Thyroid gland (tissue), 4 donors: ENCODE measurements around the gene ACIN1.

Source experiments
- CTCF ChIP-seq, 6 experiments: fragments of 200-600 bp in 3 of 6; fragments of 450-650 bp in 3 of 6; sonication (generic) in 3 of 6; IDR thresholded peaks; one replicate each; pipeline ENCODE4 v1.5.1; 2016 to 2019; ENCODE audit warnings: antibody characterized with exemption in 6 of 6, mild to moderate bottlenecking in 2 of 6, inconsistent platforms in 1 of 6, moderate library complexity in 1 of 6
- POLR2A ChIP-seq, 2 donors: fragments of 450-650 bp; IDR thresholded peaks; one replicate each; pipeline ENCODE4 v1.6.1; 2017; ENCODE audit warnings: antibody characterized with exemption in 2 of 2, mild to moderate bottlenecking in 2 of 2, moderate library complexity in 1 of 2

- no peak for TF ChIP-seq CTCF (IDR thresholded peaks at IDR 0.05)
- no peak for TF ChIP-seq POLR2A (IDR thresholded peaks at IDR 0.05)
Observed at GRCh38 chr14:23040100-23040499, 54.8 kb downstream of the ACIN1 start.
